ENCODE data around the gene PNN.
"Not testable (repeated sequence)": the region's sequence is repeated elsewhere in the genome, so short reads cannot be mapped to it uniquely, and the experiment has no call there.

The PNN gene

GRCh38 chr14:39174560-39175444 lies at the start of gene PNN:
TSS of gene PNN (plus strand) at chr14:39175254. CDS start at chr14:39175280, 26 bp downstream.
- DNase-seq (ENCODE audit: low read depth in 1 of 2, low spot score in 1 of 2), result peak; percentile 97 to 100
- in situ Hi-C loops (cut with HindIII; ENCODE audit: low pct_unique_long_range_greater_than_20kb, low sequenced_read_pairs), result no loop called here
- peak; percentile 56; the same call in 1 of the 2 replicates for TF ChIP-seq JUND (IDR thresholded peaks at IDR 0.05; ENCODE audit: low read depth)

- in situ Hi-C loops (cut with HindIII; ENCODE audit: low pct_unique_long_range_greater_than_20kb, low sequenced_read_pairs), result not testable (repeated sequence)
These were observed 37.2 kb upstream of the PNN start for GRCh38 chr14:39137835-39138234.

GRCh38 chr14:39138440-39138839 lies 36.6 kb upstream of the PNN start:
- no peak for TF ChIP-seq JUND (IDR thresholded peaks at IDR 0.05; ENCODE audit: low read depth)
- no peak for DNase-seq (ENCODE audit: low read depth in 1 of 2, low spot score in 1 of 2)
- in situ Hi-C loops (cut with HindIII; ENCODE audit: low pct_unique_long_range_greater_than_20kb, low sequenced_read_pairs), result no loop called here

More at GRCh38 chr14:39137835-39138234, 37.2 kb upstream of the PNN start:
- not testable (repeated sequence) for DNase-seq (ENCODE audit: low read depth in 1 of 2, low spot score in 1 of 2)

GRCh38 chr14:39140170-39140569 lies 34.9 kb upstream of the PNN start:
- no peak for TF ChIP-seq JUND (IDR thresholded peaks at IDR 0.05; ENCODE audit: low read depth)
- no peak for DNase-seq (ENCODE audit: low read depth in 1 of 2, low spot score in 1 of 2)
- in situ Hi-C loops (cut with HindIII; ENCODE audit: low pct_unique_long_range_greater_than_20kb, low sequenced_read_pairs), result no loop called here

- DNase-seq (ENCODE audit: low read depth in 1 of 2, low spot score in 1 of 2); in situ Hi-C loops (cut with HindIII; ENCODE audit: low pct_unique_long_range_greater_than_20kb, low sequenced_read_pairs): not testable (repeated sequence)
These were observed 33.4 kb upstream of the PNN start for GRCh38 chr14:39141623-39142022.

GRCh38 chr14:39143226-39143625 lies 31.8 kb upstream of the PNN start:
- DNase-seq (ENCODE audit: low read depth in 1 of 2, low spot score in 1 of 2); in situ Hi-C loops (cut with HindIII; ENCODE audit: low pct_unique_long_range_greater_than_20kb, low sequenced_read_pairs): not testable (repeated sequence)

GRCh38 chr14:39145266-39145966 lies 29.6 kb upstream of the PNN start:
- in situ Hi-C loops (cut with HindIII; ENCODE audit: low pct_unique_long_range_greater_than_20kb, low sequenced_read_pairs), result no loop called here
- TF ChIP-seq JUND (IDR thresholded peaks at IDR 0.05; ENCODE audit: low read depth), result no peak
- peak in 1 of 2 experiments; percentile 9 for DNase-seq (ENCODE audit: low read depth in 1 of 2, low spot score in 1 of 2)

- in situ Hi-C loops (cut with HindIII; ENCODE audit: low pct_unique_long_range_greater_than_20kb, low sequenced_read_pairs), result no loop called here
- TF ChIP-seq JUND (IDR thresholded peaks at IDR 0.05; ENCODE audit: low read depth), result no peak
- DNase-seq (ENCODE audit: low read depth in 1 of 2, low spot score in 1 of 2), result no peak
These were observed 20.4 kb upstream of the PNN start for GRCh38 chr14:39154594-39155189.

- TF ChIP-seq JUND (IDR thresholded peaks at IDR 0.05; ENCODE audit: low read depth), result no peak
- DNase-seq (ENCODE audit: low read depth in 1 of 2, low spot score in 1 of 2), result no peak
- in situ Hi-C loops (cut with HindIII; ENCODE audit: low pct_unique_long_range_greater_than_20kb, low sequenced_read_pairs), result no loop called here
These were observed 17.6 kb upstream of the PNN start for GRCh38 chr14:39157491-39157890.

- no peak for TF ChIP-seq JUND (IDR thresholded peaks at IDR 0.05; ENCODE audit: low read depth)
- DNase-seq (ENCODE audit: low read depth in 1 of 2, low spot score in 1 of 2), result no peak
- in situ Hi-C loops (cut with HindIII; ENCODE audit: low pct_unique_long_range_greater_than_20kb, low sequenced_read_pairs), result no loop called here
These were observed 16.7 kb upstream of the PNN start for GRCh38 chr14:39158222-39158858.

- TF ChIP-seq JUND (IDR thresholded peaks at IDR 0.05; ENCODE audit: low read depth), result no peak
- DNase-seq (ENCODE audit: low read depth in 1 of 2, low spot score in 1 of 2), result no peak
- in situ Hi-C loops (cut with HindIII; ENCODE audit: low pct_unique_long_range_greater_than_20kb, low sequenced_read_pairs), result no loop called here
These were observed 14.6 kb upstream of the PNN start for GRCh38 chr14:39160494-39160893.

GRCh38 chr14:39167797-39168320 lies 7.2 kb upstream of the PNN start:
- in situ Hi-C loops (cut with HindIII; ENCODE audit: low pct_unique_long_range_greater_than_20kb, low sequenced_read_pairs); DNase-seq (ENCODE audit: low read depth in 1 of 2, low spot score in 1 of 2): not testable (repeated sequence)

Measured in T47D (cell line).